Ishikawa (cell line): ENCODE results near the gene ISOC1.

Experiments
- CEBPB ChIP-seq: IDR thresholded peaks from 2 replicates; pipeline ENCODE4 v1.6.1; 2012
- CREB1 ChIP-seq: IDR thresholded peaks from 2 replicates; pipeline ENCODE4 v1.6.1; 2012; ENCODE audit warnings: low read depth
- RAD21 ChIP-seq: IDR thresholded peaks from 2 replicates; pipeline ENCODE4 v1.6.1; 2012; ENCODE audit warnings: low read depth
- TF ChIP-seq, protein P1 (sequence below): IDR thresholded peaks from 2 replicates; pipeline ENCODE4 v1.6.1; 2012

DNA sequence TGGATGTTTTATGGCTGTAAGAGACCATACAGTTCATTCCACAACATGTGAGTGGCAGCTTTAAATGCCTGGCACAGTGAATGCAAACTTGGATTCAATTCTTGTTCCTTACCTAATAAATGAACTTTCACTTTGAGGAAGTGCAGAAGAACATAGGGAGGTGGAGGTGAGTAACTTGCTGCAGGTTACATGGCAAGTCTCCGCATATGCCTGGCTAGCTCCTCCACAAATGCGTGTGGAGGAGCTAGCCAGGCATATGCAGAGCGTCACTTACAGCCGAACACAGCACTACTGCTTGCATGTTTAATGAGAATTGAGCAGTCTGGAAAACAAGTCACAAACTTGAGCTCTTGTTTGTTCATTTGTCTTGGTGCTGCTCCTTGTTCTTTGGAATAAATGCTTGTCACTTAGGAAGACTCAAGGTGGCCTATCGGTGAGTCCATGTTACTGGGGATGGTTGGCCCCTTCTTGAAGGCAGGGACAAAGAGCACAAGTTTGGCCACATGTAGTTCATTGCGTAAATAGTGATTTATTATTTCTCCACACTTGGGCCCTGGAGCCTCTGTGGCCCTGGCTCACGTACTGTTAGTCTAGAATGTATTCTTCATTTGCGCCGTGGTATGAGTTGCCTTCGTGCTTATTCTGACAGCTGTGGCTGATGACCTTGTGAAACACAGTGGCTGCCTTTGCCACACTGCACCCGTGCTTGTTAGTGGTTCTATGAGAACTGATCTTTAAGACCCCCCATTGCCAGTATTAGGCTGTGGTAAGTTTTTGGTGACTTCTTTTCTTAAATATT lies 3.1 kb downstream of the ISOC1 start:
- TF ChIP-seq, protein P1, sequence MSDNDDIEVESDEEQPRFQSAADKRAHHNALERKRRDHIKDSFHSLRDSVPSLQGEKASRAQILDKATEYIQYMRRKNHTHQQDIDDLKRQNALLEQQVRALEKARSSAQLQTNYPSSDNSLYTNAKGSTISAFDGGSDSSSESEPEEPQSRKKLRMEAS: no peak
- TF ChIP-seq CEBPB (no peak), CREB1 (no peak), RAD21 (no peak)
